ENCODE measurements around the gene BPIFB4. TPM values are rescaled to one million over a fixed set of nuclear protein-coding genes. Genes with fewer than 3 reads are reported as not detected.

BPIFB4 gene
- not detected in 2 replicates for total RNA-seq

DNA sequence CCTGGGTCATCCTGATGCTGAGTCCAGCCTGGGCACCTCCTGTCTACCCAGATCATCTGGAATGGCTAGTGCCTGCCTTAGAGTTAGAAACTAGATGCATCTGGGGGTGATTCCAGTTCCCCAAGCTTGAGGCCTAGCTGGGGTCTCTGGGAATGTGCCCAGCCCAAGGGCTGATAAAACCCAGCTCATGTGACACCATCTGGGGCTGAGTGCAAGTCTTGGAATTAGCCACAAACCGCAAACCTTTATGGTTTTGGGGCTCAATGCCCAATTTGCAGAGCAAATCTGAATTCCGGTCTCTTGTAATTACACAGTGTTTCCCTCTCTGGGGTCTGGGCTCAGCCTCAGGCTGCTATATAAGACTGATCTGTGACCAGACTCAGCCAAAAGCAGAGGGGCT, at the start of gene BPIFB4:
Gene BPIFB4, plus strand, starts transcription at position 385 of the 400 bp plus-strand sequence. CDS start 1,884 bp downstream, outside the sequence.

DNA sequence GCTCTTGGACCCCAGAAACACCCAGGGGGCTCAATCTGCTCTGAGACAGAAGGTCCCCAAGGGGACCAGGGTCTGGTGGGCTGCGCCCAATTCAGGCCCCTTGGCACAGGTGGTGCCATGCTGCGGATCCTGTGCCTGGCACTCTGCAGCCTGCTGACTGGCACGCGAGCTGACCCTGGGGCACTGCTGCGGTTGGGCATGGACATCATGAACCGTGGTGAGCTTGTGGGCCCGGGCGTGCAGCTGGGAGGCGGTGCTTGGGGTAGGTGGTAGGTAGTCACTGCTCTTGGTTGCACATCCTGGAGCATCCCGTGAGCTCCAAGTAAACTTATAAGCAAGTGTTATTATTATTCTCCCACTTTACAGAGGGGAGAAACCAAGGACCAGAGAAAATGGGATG, 47.9 kb upstream of the BPIFB4 start, which contains the start of gene BPIFB6:
Gene BPIFB6, plus strand, starts transcription at position 118 of the 400 bp plus-strand sequence. Its CDS starts 0 bp downstream, at position 118.

GRCh38 chr20:33053291-33054106, 25.9 kb upstream of the BPIFB4 start, which contains the start of gene BPIFB3:
Gene BPIFB3 (plus strand): TSS chr20:33053903. CDS start chr20:33055436, 1,533 bp downstream.

Other genes starting within 250 kb of the BPIFB4 start
- gene EFCAB8, start 220.7 kb upstream of the BPIFB4 start, total RNA-seq = under 0.01 TPM in 1 of 2 replicates, not detected in the other
- not detected in 2 replicates for gene SUN5, start 75.2 kb upstream of the BPIFB4 start, total RNA-seq
- gene BPIFB2, start 71.9 kb upstream of the BPIFB4 start, total RNA-seq = not detected in 2 replicates
- not detected in 2 replicates for gene BPIFB6, start 48.0 kb upstream of the BPIFB4 start, total RNA-seq
- not detected in 2 replicates for gene BPIFB3, start 25.7 kb upstream of the BPIFB4 start, total RNA-seq
- gene BPIFA2, start 88.5 kb downstream of the BPIFB4 start, total RNA-seq = not detected in 2 replicates
- not detected in 2 replicates for gene BPIFA3, start 137.7 kb downstream of the BPIFB4 start, total RNA-seq
- not detected in 2 replicates for gene BPIFA1, start 156.4 kb downstream of the BPIFB4 start, total RNA-seq
- not detected in 2 replicates for gene BPIFB1, start 203.6 kb downstream of the BPIFB4 start, total RNA-seq